ENCODE measurements around the gene GANAB. TPM values are rescaled to one million over a fixed set of nuclear protein-coding genes. Genes with fewer than 3 reads are reported as not detected.

Gene GANAB
- polyA plus RNA-seq, 3 donors: 99.7 to 116 (median 109) TPM

DNA sequence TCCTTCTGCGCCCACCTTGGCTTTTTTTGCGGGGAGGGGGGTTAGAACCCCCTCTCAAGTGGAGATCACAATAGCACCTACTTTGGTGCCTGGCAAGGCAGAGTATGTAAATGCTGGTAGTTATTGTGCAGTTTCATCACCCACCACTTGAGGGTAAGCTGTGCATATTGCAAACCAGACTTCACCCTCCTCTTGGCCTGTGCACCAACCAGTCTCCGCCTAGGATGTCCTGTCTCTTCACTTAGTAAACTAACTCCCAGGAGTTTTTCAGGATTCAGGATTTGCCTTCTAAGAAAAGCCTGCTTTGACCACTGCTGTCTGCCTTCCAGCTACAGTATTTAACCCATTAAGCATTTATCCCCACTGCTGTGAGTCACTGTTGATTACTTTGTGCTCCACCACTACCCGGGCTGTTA, 34.4 kb upstream of the GANAB start:
- Histone ChIP-seq H3K27ac (ENCODE audit: low read depth in 1 of 2, low read length in 2 of 2) (no peak overlapping the region), H3K9ac (ENCODE audit: insufficient read depth, low read length, poor library complexity, severe bottlenecking) (no peak overlapping the region)
- 27% methylated on average over 1 of the region's 4 CpGs for WGBS (ENCODE audit: insufficient coverage)

More for the DNA sequence above, 34.4 kb upstream of the GANAB start:
- H3K4me3 Mint-ChIP-seq: no peak overlapping the region
- intact Hi-C loops (cut with micrococcal nuclease): no loop called here
- no peaks in the 10 kb centered on the region for H3K9me3 Mint-ChIP-seq
- H3K36me3 Mint-ChIP-seq: peaks cover 21 to 25% of the 10 kb centered on the region in 2 donors
- Histone ChIP-seq H3K4me2 (replicated peaks; ENCODE audit: extremely low read depth, low read length, poor library complexity, severe bottlenecking) (no peak overlapping the region), H4K20me1 (ENCODE audit: insufficient read depth, low read length) (peaks cover 20% of the 10 kb centered on the region), H3K36me3 (replicated peaks in 1 of 2; ENCODE audit: control insufficient read depth in 1 of 2, insufficient read depth in 2 of 2, low read length in 2 of 2) (peaks cover 17 to 20% of the 10 kb centered on the region in 2 donors), H2AFZ (ENCODE audit: insufficient read depth, low read depth, low read length, poor library complexity, severe bottlenecking) (peak overlapping the region; percentile 59), H3K27me3 (ENCODE audit: control insufficient read depth in 2 of 2, insufficient read depth in 2 of 2, low read length in 2 of 2) (no peaks in the 10 kb centered on the region), H3K9me3 (replicated peaks in 1 of 2; ENCODE audit: control insufficient read depth in 1 of 2, insufficient read depth in 1 of 2, low read length in 2 of 2) (no peaks in the 10 kb centered on the region), H3K79me2 (ENCODE audit: insufficient read depth, low read length) (peaks cover 30% of the 10 kb centered on the region), H3K4me3 (replicated peaks in 1 of 3; ENCODE audit: low read depth in 2 of 3, low read length in 3 of 3) (no peak overlapping the region), H3K4me1 (ENCODE audit: control insufficient read depth in 1 of 2, insufficient read depth in 2 of 2, low read length in 2 of 2) (peaks cover 13 to 29% of the 10 kb centered on the region in 2 donors)
- H3K27ac Mint-ChIP-seq: peak overlapping the region in 1 of 7 donors; percentile 30
- peak; percentile 25 to 48 (median 26) for DNase-seq
- H3K27me3 Mint-ChIP-seq (ENCODE audit: low read depth in 3 of 3): peaks cover 0 to 3% (median 2%) of the 10 kb centered on the region in 3 donors
- peaks cover 30% of the 10 kb centered on the region for H3K4me1 Mint-ChIP-seq
- peak; percentile 25 for TF ChIP-seq CTCF (IDR thresholded peaks at IDR 0.05)
